A673 (cell line): ENCODE results near the gene GTF3C5.

Experiments
- EZH2 ChIP-seq: fragments of 200-600 bp; sonication (generic); IDR thresholded peaks from 2 replicates; pipeline ENCODE4 v1.6.1; 2017; ENCODE audit warnings: borderline replicate concordance, low read depth, mild to moderate bottlenecking, mixed read lengths, antibody characterized with exemption, low read length; ENCODE audit not compliant: poor library complexity, severe bottlenecking
- TF ChIP-seq, protein P1 (sequence below): fragments of 300-800, 200-600 bp; sonication (generic); conservative IDR thresholded peaks from 2 replicates; pipeline ENCODE4 v1.5.1; 2017; ENCODE audit warnings: low read depth, mild to moderate bottlenecking, antibody characterized with exemption, low read length, moderate library complexity, mixed read lengths

DNA sequence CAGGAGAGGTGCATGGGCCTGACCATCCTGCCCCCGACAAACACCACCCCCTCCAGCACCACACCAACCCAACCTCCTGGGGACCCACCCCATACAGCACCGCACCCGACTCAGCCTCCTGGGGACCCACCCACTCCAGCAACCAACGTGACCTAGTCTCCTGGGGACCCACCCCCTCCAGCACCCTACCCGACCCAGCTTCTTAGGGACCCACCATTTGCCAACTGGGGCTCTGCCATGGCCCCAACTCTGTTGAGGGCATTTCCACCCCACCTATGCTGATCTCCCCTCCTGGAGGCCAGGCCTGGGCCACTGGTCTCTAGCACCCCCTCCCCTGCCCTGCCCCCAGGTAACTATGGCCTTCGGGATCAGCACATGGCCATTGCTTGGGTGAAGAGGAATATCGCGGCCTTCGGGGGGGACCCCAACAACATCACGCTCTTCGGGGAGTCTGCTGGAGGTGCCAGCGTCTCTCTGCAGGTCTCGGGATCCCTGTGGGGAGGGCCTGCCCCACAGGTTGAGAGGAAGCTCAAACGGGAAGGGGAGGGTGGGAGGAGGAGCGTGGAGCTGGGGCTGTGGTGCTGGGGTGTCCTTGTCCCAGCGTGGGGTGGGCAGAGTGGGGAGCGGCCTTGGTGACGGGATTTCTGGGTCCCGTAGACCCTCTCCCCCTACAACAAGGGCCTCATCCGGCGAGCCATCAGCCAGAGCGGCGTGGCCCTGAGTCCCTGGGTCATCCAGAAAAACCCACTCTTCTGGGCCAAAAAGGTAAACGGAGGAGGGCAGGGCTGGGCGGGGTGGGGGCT lies 35.6 kb downstream of the GTF3C5 start:
- TF ChIP-seq, protein P1, sequence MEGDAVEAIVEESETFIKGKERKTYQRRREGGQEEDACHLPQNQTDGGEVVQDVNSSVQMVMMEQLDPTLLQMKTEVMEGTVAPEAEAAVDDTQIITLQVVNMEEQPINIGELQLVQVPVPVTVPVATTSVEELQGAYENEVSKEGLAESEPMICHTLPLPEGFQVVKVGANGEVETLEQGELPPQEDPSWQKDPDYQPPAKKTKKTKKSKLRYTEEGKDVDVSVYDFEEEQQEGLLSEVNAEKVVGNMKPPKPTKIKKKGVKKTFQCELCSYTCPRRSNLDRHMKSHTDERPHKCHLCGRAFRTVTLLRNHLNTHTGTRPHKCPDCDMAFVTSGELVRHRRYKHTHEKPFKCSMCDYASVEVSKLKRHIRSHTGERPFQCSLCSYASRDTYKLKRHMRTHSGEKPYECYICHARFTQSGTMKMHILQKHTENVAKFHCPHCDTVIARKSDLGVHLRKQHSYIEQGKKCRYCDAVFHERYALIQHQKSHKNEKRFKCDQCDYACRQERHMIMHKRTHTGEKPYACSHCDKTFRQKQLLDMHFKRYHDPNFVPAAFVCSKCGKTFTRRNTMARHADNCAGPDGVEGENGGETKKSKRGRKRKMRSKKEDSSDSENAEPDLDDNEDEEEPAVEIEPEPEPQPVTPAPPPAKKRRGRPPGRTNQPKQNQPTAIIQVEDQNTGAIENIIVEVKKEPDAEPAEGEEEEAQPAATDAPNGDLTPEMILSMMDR: no peak
- no peak for TF ChIP-seq EZH2
